Spleen (tissue), 7 donors: ENCODE results near the gene FYB1.

Source experiments
- CTCF ChIP-seq, 11 experiments: fragments of 200-600 bp in 7 of 11; fragments of 450-650 bp in 4 of 11; sonication (generic) in 4 of 11; IDR thresholded peaks in 8 of 11; conservative IDR thresholded peaks in 3 of 11; 1 replicate in 7 of 11; 2 replicates in 4 of 11; pipeline versions ENCODE4 v1.4.0 to v1.8.0; 2016 to 2021; ENCODE audit warnings: antibody characterized with exemption in 11 of 11, inconsistent platforms in 4 of 11, mild to moderate bottlenecking in 1 of 11
- POLR2A ChIP-seq, 3 donors: fragments of 450-650 bp; IDR thresholded peaks; one replicate each; pipeline ENCODE4 v1.5.1; 2017; ENCODE audit warnings: antibody characterized with exemption in 3 of 3, mild to moderate bottlenecking in 1 of 3
- POLR2AphosphoS5 ChIP-seq, 3 donors: sonication (generic); formaldehyde crosslinking; IDR thresholded peaks; one replicate each; pipeline ENCODE4 v1.5.1; 2017; ENCODE audit warnings: antibody characterized with exemption in 3 of 3
- donor health status: DM: no; HTN: no; CAD: no; lungs with moderate emphysema.
- donor health status: DM: no; HTN: no; CAD: no.
- donor health status: DM: no; HTN: no; CAD: no.

GRCh38 chr5:39171647-39172046 lies 47.7 kb downstream of the FYB1 start:
- no peak for TF ChIP-seq POLR2A (IDR thresholded peaks at IDR 0.05)
- TF ChIP-seq CTCF (IDR thresholded peaks at IDR 0.05 in 8 of 11, conservative IDR thresholded peaks at IDR 0.05 in 3 of 11) = no peak
- TF ChIP-seq POLR2AphosphoS5 (IDR thresholded peaks at IDR 0.05) = no peak
